GM12878 (cell line): ENCODE data around the gene AKT1. TPM values are rescaled to one million over a fixed set of nuclear protein-coding genes. Genes with fewer than 3 reads are reported as not detected.

Experiments used
- ATAC-seq: fragments of 200-7000 bp; cut with Tn5 transposase; 3 replicates; pipeline ENCODE4 v1.9.1; 2020; ENCODE audit warnings: mild to moderate bottlenecking, moderate library complexity
- BruUV-seq: library from RNA; stranded (reverse); fragments of 400-500 nt; replicated peaks from 2 replicates; lab custom pipeline; 2021; lab: Mats Ljungman, UMichigan
- CTCF ChIA-PET: fragments of 300-600 bp; sonication (Branson Sonifier 250); formaldehyde crosslinking; extraction: SDS; loops from one replicate; lab custom pipeline; 2021; ENCODE audit warnings: inconsistent platforms; lab: Yijun Ruan, JAX
- POLR2A ChIA-PET: fragments of 350-600 bp; formaldehyde crosslinking; extraction: SDS; loops from one replicate; lab custom pipeline; 2021; ENCODE audit warnings: inconsistent platforms; lab: Charles Lee
- RAD21 ChIA-PET: fragments of 300-600 bp; sonication (Branson Sonifier 250); formaldehyde crosslinking; loops from one replicate; lab custom pipeline; 2023; ENCODE audit warnings: antibody characterized with exemption; ENCODE audit not compliant: unreplicated experiment; lab: Charles Lee
- SMC1A ChIA-PET: fragments of 300-600 bp; sonication (Branson Sonifier 250); formaldehyde crosslinking; loops from one replicate; lab custom pipeline; 2023; ENCODE audit not compliant: unreplicated experiment, uncharacterized antibody; lab: Charles Lee
- DNase-seq: peaks from one replicate; pipeline ENCODE4 v3.0.0-alpha.2; 2011; ENCODE audit warnings: low read depth, low spot score
- FAIRE-seq: peaks from 3 replicates; lab custom pipeline; 2011; peaks lifted over from hg19 to GRCh38; lab: Jason Lieb, UNC
- H2AFZ ChIP-seq: 2 replicates; pipeline ENCODE4 v1.6.0; 2011; ENCODE audit warnings: low read depth, low read length, control low read depth; ENCODE audit not compliant: control insufficient read depth
- H3K27ac ChIP-seq: 2 replicates; pipeline ENCODE4 v1.5.1; 2011; ENCODE audit warnings: control low read depth; ENCODE audit not compliant: control insufficient read depth, insufficient read depth
- H3K27me3 ChIP-seq, 2 experiments: replicated peaks in 1 of 2; 2 replicates each; pipeline versions ENCODE4 v1.6.0 to v1.6.1; 2011; ENCODE audit warnings: low read length in 1 of 2; ENCODE audit not compliant: control insufficient read depth in 2 of 2, insufficient read depth in 2 of 2
- H3K36me3 ChIP-seq, 2 experiments: 2 replicates each; pipeline ENCODE4 v1.5.1; 2011; ENCODE audit warnings: low read length in 1 of 2; ENCODE audit not compliant: control insufficient read depth in 2 of 2, insufficient read depth in 2 of 2
- H3K4me1 ChIP-seq: 2 replicates; pipeline ENCODE4 v1.6.1; 2011; ENCODE audit warnings: mild to moderate bottlenecking, low read length, moderate library complexity, mixed read lengths; ENCODE audit not compliant: control insufficient read depth, insufficient read depth
- H3K4me2 ChIP-seq: 2 replicates; pipeline ENCODE4 v1.6.0; 2011; ENCODE audit warnings: control low read depth; ENCODE audit not compliant: control insufficient read depth, insufficient read depth
- H3K4me3 ChIP-seq: fragments of 200-600 bp; sonication (generic); 2 replicates; pipeline ENCODE4 v1.5.1; 2016
- H3K79me2 ChIP-seq: 2 replicates; pipeline ENCODE4 v1.6.0; 2011; ENCODE audit warnings: low read length; ENCODE audit not compliant: control insufficient read depth, insufficient read depth
- H3K9ac ChIP-seq: 2 replicates; pipeline ENCODE4 v1.8.0; 2011; ENCODE audit warnings: low read length, control low read depth, mixed read lengths; ENCODE audit not compliant: control insufficient read depth, insufficient read depth
- H3K9me3 ChIP-seq: replicated peaks from 3 replicates; pipeline ENCODE4 v1.5.1; 2011; ENCODE audit warnings: mild to moderate bottlenecking, low read length; ENCODE audit not compliant: control insufficient read depth, insufficient read depth
- H4K20me1 ChIP-seq: 2 replicates; pipeline ENCODE4 v1.6.0; 2011; ENCODE audit not compliant: control insufficient read depth, insufficient read depth
- BCL3 ChIP-seq: IDR thresholded peaks from 2 replicates; pipeline ENCODE4 v1.6.1; 2011; ENCODE audit warnings: borderline replicate concordance, low read depth, mild to moderate bottlenecking, moderate library complexity, low read length; ENCODE audit not compliant: insufficient read depth, poor library complexity, severe bottlenecking
- CBX5 ChIP-seq: sonication (generic); IDR thresholded peaks from 2 replicates; pipeline ENCODE4 v1.6.1; 2016; ENCODE audit warnings: low read depth, moderate library complexity, mild to moderate bottlenecking, inconsistent platforms
- EED ChIP-seq: sonication (generic); IDR thresholded peaks from 2 replicates; pipeline ENCODE4 v1.6.1; 2016; ENCODE audit warnings: antibody characterized with exemption, low read depth
- FOS ChIP-seq: IDR thresholded peaks from 3 replicates; pipeline ENCODE4 v1.6.1; 2011; ENCODE audit warnings: borderline replicate concordance; ENCODE audit not compliant: insufficient read length; ENCODE audit errors: extremely low read depth
- HDAC2 ChIP-seq: fragments of 200-600 bp; sonication (generic); IDR thresholded peaks from 2 replicates; pipeline ENCODE4 v1.6.1; 2017
- JUND ChIP-seq: IDR thresholded peaks from 2 replicates; pipeline ENCODE4 v1.6.1; 2012; ENCODE audit warnings: low read depth, mild to moderate bottlenecking, low read length, improper control_type of control experiment, moderate library complexity
- LARP7 ChIP-seq: fragments of 450-650 bp; IDR thresholded peaks from 2 replicates; pipeline ENCODE4 v1.6.1; 2017; ENCODE audit warnings: mild to moderate bottlenecking
- POLR2A ChIP-seq: IDR thresholded peaks from 2 replicates; pipeline ENCODE4 v1.6.1; 2011; ENCODE audit warnings: low read depth, mild to moderate bottlenecking, low read length
- RB1 ChIP-seq: fragments of 450-650 bp; formaldehyde crosslinking; IDR thresholded peaks from 2 replicates; pipeline ENCODE4 v1.6.1; 2017; ENCODE audit warnings: mild to moderate bottlenecking, borderline replicate concordance
- SMARCA5 ChIP-seq: fragments of 450-650 bp; IDR thresholded peaks from 2 replicates; pipeline ENCODE4 v1.6.1; 2017; ENCODE audit warnings: mild to moderate bottlenecking
- SPI1 ChIP-seq: IDR thresholded peaks from 2 replicates; pipeline ENCODE4 v1.6.1; 2011; ENCODE audit warnings: low read depth, mild to moderate bottlenecking, low read length, moderate library complexity, borderline replicate concordance; ENCODE audit not compliant: insufficient read depth
- STAT3 ChIP-seq: IDR thresholded peaks from 2 replicates; pipeline ENCODE4 v1.6.1; 2011; ENCODE audit warnings: low read depth, low read length, improper control_type of control experiment
- ZNF622 ChIP-seq: fragments of 450-650 bp; IDR thresholded peaks from 2 replicates; pipeline ENCODE4 v1.6.1; 2017; ENCODE audit warnings: mild to moderate bottlenecking, inconsistent platforms
- WGBS: methylation state at CpG from one replicate; pipeline ENCODE4 v1.1.6; 2016; ENCODE audit warnings: low lambda C conversion rate; ENCODE audit not compliant: insufficient replicate concordance, insufficient coverage; ENCODE audit errors: missing lambda C conversion rate; 5-methylcytosine and 5-hydroxymethylcytosine counted together
- in situ Hi-C: fragments of 300-500 bp; cut with MboI; formaldehyde crosslinking; loops from 9 replicates; pipeline ENCODE4 v1.14.3; 2018; ENCODE audit warnings: mixed read lengths
- intact Hi-C: fragments of 100-400 bp; cut with micrococcal nuclease; formaldehyde crosslinking; loops from one replicate; pipeline ENCODE4 v1.14.2; 2022; ENCODE audit not compliant: unreplicated experiment
- polyA plus RNA-seq, 11 experiments: library from polyadenylated mRNA; depleted of rRNA in 4 of 11; unstranded in 6 of 11; stranded (reverse) in 5 of 11; fragments of >200 nt; fragmentation: Nextera tagmentation in 4 of 11; fragmentation: Illumina TruSeq in 1 of 11; extraction: Ambion mirVana in 4 of 11; extraction: Trizol in 1 of 11; gene quantifications; 1 replicate in 1 of 11; 2 replicates in 10 of 11; pipeline versions ENCODE4 v1.2.1 to v1.2.3, GENCODE V29; 2011 to 2016; ENCODE audit warnings: inconsistent platforms in 2 of 11, missing spikeins in 2 of 11, low read depth in 1 of 11
- total RNA-seq, 4 experiments: library from RNA; depleted of rRNA in 3 of 4; stranded (reverse); fragments of >200 nt in 3 of 4; fragmentation: Illumina TruSeq in 1 of 4; extraction: Trizol in 1 of 4; gene quantifications; 2 replicates each; pipeline versions ENCODE4 v1.2.1 to v1.2.3, GENCODE V29; 2013 to 2021
- TF ChIP-seq, protein P1 (sequence below): IDR thresholded peaks from 2 replicates; pipeline ENCODE4 v1.6.1; 2011; ENCODE audit warnings: mild to moderate bottlenecking, low read depth, low read length, moderate library complexity; ENCODE audit not compliant: insufficient replicate concordance
- TF ChIP-seq, protein P2 (sequence below): IDR thresholded peaks from 2 replicates; pipeline ENCODE4 v1.6.1; 2011; ENCODE audit warnings: low read depth, mild to moderate bottlenecking, low read length, moderate library complexity, borderline replicate concordance; ENCODE audit errors: extremely low read depth
- TF ChIP-seq, protein P3 (sequence below): fragments of 450-650 bp; IDR thresholded peaks from 2 replicates; pipeline ENCODE4 v1.6.1; 2017; ENCODE audit warnings: low read depth, mild to moderate bottlenecking, moderate library complexity
- TF ChIP-seq, protein P4 (sequence below): fragments of 450-650 bp; IDR thresholded peaks from 2 replicates; pipeline ENCODE4 v1.6.1; 2018; ENCODE audit warnings: mild to moderate bottlenecking, low read depth, moderate library complexity; ENCODE audit not compliant: partially characterized antibody

The AKT1 gene
- total and polyA plus RNA-seq, 10 of the 15 experiments (the other 5 are each of a cell fraction or from before 2014, with no cell fraction given): 0.63 to 110 (median 58.9) TPM

- no peak overlapping the region for H3K4me3 ChIP-seq
- ChIA-PET RAD21 (no interaction called here), CTCF (no interaction called here), SMC1A (no interaction called here), POLR2A (no interaction called here)
- no peaks in the 10 kb centered on the region for H3K36me3 ChIP-seq
- no peaks in the 10 kb centered on the region for H3K4me1 ChIP-seq
- WGBS: 50% methylated on average over 30 of the region's 31 CpGs
- FAIRE-seq (no peak), ATAC-seq (no peak), DNase-seq (no peak)
- H3K79me2 ChIP-seq: no peaks in the 10 kb centered on the region
- no peak overlapping the region for H2AFZ ChIP-seq
- intact Hi-C loops: no loop called here
- H3K9ac ChIP-seq: no peak overlapping the region
- in situ Hi-C loops: no loop called here
- H3K27me3 ChIP-seq: no peaks in the 10 kb centered on the region; a peak in 3 of 4 replicates
- no peaks in the 10 kb centered on the region for H4K20me1 ChIP-seq
- no peaks in the 10 kb centered on the region for H3K9me3 ChIP-seq
- no TSS peak for BruUV-seq
- H3K27ac ChIP-seq: no peak overlapping the region
- H3K4me2 ChIP-seq: no peak overlapping the region
- TF ChIP-seq SMARCA5 (no peak), STAT3 (no peak), BCL3 (no peak), POLR2A (no peak), CBX5 (no peak), JUND (no peak), ZNF622 (no peak), LARP7 (no peak), HDAC2 (no peak), RB1 (no peak), FOS (no peak), SPI1 (no peak), EED (no peak)
- TF ChIP-seq, protein P1, sequence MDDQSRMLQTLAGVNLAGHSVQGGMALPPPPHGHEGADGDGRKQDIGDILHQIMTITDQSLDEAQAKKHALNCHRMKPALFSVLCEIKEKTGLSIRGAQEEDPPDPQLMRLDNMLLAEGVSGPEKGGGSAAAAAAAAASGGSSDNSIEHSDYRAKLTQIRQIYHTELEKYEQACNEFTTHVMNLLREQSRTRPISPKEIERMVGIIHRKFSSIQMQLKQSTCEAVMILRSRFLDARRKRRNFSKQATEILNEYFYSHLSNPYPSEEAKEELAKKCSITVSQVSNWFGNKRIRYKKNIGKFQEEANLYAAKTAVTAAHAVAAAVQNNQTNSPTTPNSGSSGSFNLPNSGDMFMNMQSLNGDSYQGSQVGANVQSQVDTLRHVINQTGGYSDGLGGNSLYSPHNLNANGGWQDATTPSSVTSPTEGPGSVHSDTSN: no peak
- TF ChIP-seq, protein P2, sequence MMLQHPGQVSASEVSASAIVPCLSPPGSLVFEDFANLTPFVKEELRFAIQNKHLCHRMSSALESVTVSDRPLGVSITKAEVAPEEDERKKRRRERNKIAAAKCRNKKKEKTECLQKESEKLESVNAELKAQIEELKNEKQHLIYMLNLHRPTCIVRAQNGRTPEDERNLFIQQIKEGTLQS: no peak
- TF ChIP-seq, protein P3, sequence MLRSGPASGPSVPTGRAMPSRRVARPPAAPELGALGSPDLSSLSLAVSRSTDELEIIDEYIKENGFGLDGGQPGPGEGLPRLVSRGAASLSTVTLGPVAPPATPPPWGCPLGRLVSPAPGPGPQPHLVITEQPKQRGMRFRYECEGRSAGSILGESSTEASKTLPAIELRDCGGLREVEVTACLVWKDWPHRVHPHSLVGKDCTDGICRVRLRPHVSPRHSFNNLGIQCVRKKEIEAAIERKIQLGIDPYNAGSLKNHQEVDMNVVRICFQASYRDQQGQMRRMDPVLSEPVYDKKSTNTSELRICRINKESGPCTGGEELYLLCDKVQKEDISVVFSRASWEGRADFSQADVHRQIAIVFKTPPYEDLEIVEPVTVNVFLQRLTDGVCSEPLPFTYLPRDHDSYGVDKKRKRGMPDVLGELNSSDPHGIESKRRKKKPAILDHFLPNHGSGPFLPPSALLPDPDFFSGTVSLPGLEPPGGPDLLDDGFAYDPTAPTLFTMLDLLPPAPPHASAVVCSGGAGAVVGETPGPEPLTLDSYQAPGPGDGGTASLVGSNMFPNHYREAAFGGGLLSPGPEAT: no peak
- TF ChIP-seq, protein P4, sequence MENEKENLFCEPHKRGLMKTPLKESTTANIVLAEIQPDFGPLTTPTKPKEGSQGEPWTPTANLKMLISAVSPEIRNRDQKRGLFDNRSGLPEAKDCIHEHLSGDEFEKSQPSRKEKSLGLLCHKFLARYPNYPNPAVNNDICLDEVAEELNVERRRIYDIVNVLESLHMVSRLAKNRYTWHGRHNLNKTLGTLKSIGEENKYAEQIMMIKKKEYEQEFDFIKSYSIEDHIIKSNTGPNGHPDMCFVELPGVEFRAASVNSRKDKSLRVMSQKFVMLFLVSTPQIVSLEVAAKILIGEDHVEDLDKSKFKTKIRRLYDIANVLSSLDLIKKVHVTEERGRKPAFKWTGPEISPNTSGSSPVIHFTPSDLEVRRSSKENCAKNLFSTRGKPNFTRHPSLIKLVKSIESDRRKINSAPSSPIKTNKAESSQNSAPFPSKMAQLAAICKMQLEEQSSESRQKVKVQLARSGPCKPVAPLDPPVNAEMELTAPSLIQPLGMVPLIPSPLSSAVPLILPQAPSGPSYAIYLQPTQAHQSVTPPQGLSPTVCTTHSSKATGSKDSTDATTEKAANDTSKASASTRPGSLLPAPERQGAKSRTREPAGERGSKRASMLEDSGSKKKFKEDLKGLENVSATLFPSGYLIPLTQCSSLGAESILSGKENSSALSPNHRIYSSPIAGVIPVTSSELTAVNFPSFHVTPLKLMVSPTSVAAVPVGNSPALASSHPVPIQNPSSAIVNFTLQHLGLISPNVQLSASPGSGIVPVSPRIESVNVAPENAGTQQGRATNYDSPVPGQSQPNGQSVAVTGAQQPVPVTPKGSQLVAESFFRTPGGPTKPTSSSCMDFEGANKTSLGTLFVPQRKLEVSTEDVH: no peak
These were observed 60.4 kb downstream of the AKT1 start for GRCh38 chr14:104734991-104735779.
